ENCODE data around the gene AFDN. TPM values are rescaled to one million over a fixed set of nuclear protein-coding genes. Genes with fewer than 3 reads are reported as not detected.
A peak's percentile ranks its signal among the peaks of the same experiment; 100 is the strongest.

The AFDN gene
- total RNA-seq, 1 donor from 2014 or later, result 102 TPM

DNA sequence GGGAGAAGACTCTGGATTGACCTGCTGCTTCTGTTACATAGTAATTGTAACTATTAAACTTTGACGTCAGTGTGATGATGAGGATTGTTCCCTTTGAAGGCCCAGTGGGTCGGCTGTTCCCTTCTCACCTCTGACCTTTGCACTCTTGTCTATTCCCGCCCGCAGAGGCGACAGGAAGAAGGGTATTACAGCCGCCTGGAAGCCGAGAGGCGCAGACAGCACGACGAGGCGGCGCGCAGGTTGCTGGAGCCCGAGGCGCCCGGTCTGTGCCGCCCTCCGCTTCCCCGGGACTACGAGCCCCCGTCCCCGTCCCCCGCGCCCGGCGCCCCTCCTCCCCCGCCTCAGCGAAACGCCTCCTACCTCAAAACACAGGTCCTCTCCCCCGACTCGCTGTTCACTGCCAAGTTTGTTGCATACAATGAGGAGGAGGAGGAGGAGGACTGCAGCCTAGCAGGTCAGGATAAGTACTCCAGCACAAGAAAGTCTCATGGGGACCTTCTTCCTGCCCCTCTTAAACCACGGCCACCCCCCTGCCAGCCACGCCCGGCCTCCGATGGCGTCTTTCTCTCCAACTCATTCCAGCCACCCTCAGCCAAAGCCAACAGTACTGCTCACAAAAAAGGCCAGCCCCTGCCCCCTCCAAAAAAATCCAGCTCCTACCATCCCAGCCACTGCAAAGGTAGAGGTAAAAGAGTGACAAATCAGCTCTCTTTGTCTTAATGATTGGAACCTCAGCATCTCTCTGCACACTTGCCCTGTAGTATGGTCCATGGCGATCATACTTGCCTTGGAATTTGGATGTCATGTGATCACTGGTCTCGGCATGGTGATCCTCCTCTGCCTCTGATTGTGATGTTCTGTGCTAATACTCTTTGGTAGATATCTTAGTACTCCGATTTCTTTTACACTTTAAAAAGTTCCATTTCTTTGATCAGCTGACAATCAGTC, 139.2 kb downstream of the AFDN start:
- no peak for DNase-seq (ENCODE audit: low spot score in 2 of 2)
- intact Hi-C loops (cut with DNase I), result no loop called here
- no peaks in the 10 kb centered on the region for H3K9me3 ChIP-seq
- no peaks in the 10 kb centered on the region for H3K27me3 ChIP-seq
- no peak overlapping the region for H3K4me3 ChIP-seq
- no peaks in the 10 kb centered on the region for H3K4me1 ChIP-seq
- peaks cover 33 to 70% of the 10 kb centered on the region in 2 donors for H3K36me3 ChIP-seq
- TF ChIP-seq, protein P1, sequence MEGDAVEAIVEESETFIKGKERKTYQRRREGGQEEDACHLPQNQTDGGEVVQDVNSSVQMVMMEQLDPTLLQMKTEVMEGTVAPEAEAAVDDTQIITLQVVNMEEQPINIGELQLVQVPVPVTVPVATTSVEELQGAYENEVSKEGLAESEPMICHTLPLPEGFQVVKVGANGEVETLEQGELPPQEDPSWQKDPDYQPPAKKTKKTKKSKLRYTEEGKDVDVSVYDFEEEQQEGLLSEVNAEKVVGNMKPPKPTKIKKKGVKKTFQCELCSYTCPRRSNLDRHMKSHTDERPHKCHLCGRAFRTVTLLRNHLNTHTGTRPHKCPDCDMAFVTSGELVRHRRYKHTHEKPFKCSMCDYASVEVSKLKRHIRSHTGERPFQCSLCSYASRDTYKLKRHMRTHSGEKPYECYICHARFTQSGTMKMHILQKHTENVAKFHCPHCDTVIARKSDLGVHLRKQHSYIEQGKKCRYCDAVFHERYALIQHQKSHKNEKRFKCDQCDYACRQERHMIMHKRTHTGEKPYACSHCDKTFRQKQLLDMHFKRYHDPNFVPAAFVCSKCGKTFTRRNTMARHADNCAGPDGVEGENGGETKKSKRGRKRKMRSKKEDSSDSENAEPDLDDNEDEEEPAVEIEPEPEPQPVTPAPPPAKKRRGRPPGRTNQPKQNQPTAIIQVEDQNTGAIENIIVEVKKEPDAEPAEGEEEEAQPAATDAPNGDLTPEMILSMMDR (IDR thresholded peaks at IDR 0.05), result no peak
- no peak overlapping the region for H3K27ac ChIP-seq

DNA sequence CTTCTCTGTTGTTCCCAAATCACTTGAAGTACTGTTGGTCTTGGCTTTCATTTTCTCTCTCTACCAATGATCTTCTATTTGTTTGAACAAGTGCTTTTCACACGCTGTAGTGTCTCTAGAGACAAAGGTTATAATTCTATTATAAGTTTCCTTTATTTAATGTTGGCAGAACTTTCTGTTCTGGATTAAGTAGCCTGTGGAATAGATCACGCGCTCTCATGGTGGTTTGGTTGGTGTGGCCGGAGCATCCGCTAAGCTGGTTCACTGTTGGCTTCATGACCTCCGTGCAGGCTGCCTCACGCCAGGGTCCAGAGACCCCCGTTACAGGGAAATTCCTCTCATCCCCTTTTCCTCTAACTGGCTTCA, 139.8 kb downstream of the AFDN start:
- H3K36me3 ChIP-seq, result peaks cover 33 to 72% of the 10 kb centered on the region in 2 donors
- H3K27me3 ChIP-seq, result no peaks in the 10 kb centered on the region
- intact Hi-C loops (cut with DNase I), result no loop called here
- H3K4me3 ChIP-seq, result no peak overlapping the region
- TF ChIP-seq, protein P1 (IDR thresholded peaks at IDR 0.05), result no peak
- H3K27ac ChIP-seq, result no peak overlapping the region
- no peaks in the 10 kb centered on the region for H3K9me3 ChIP-seq
- no peak for DNase-seq (ENCODE audit: low spot score in 2 of 2)
- no peaks in the 10 kb centered on the region for H3K4me1 ChIP-seq

DNA sequence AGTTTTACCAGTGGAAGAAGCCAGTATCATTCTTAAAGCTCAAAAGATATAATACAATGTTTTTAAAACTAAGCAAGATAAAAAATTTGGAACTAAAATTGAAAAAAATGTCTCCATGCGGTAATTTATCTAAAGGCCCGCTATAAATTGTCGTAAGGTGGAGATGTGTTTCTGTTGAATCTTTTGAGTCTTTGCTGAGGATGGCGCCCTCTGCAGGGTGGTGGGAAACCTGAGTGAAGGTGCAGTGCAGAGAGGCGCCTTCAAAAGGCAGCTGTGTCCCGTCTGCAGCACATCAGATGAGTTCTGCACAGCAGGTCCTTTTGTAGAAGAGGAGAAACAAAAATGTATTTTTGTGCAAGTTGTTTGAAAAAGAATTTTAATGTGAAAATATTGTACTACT, 141.4 kb downstream of the AFDN start:
- DNase-seq (ENCODE audit: low spot score in 2 of 2), result no peak
- peaks cover 24 to 63% of the 10 kb centered on the region in 2 donors for H3K36me3 ChIP-seq

DNA sequence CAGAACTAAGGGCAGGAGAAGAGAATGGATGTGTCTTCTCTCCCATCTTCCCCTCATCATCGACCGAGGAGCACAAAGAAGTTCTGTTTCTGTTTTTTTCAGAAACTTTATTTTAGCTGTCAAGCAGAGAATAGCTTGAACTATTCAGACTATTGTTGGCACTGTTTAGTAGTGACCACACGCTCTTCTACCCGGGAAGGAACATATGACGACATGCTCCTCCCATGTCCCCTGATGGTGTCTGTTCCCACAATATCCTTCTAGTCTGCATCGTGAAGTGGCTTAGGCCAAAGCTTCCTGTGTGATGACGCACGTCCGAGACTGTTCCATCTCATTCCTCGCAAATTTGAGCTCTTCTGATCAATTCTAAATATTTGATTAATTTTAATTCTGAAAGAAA, 143.5 kb downstream of the AFDN start:
- Histone ChIP-seq H3K4me3 (no peak overlapping the region), H3K27me3 (no peaks in the 10 kb centered on the region), H3K4me1 (no peaks in the 10 kb centered on the region), H3K9me3 (no peaks in the 10 kb centered on the region), H3K27ac (no peak overlapping the region), H3K36me3 (peaks cover 21 to 50% of the 10 kb centered on the region in 2 donors)
- intact Hi-C loops (cut with DNase I), result no loop called here
- TF ChIP-seq, protein P1 (IDR thresholded peaks at IDR 0.05), result no peak
- no peak for DNase-seq (ENCODE audit: low spot score in 2 of 2)

More for the DNA sequence above, 141.4 kb downstream of the AFDN start:
- Histone ChIP-seq H3K27ac (no peak overlapping the region), H3K9me3 (no peaks in the 10 kb centered on the region), H3K27me3 (no peaks in the 10 kb centered on the region), H3K4me1 (no peaks in the 10 kb centered on the region), H3K4me3 (no peak overlapping the region)
- TF ChIP-seq, protein P1 (IDR thresholded peaks at IDR 0.05), result peak in 2 of 3 experiments; percentile 17 to 18
- intact Hi-C loops (cut with DNase I), result no loop called here

DNA sequence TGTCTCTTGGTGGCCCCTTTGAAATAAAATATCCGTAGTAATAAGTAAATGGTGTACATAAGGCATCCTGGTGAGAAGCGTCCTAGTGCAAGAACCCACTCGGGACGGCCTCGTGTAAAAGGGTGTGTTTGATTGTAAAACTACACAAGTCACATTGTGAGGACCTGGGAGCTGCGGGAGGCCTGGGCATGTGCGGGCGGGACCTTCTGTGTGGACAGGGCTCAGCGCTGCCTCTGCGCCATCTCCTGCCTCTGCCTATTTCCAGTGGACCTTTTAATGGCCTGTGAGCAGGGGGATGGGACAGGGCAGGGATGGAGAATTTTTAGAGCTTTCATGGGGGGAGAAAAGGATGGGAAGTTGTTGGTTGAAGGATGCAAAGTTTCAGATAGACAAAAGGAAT, 145.5 kb downstream of the AFDN start:
- peaks cover 11 to 32% of the 10 kb centered on the region in 2 donors for H3K36me3 ChIP-seq
- no peak for DNase-seq (ENCODE audit: low spot score in 2 of 2)
- intact Hi-C loops (cut with DNase I), result no loop called here
- H3K9me3 ChIP-seq, result no peaks in the 10 kb centered on the region
- H3K4me1 ChIP-seq, result no peaks in the 10 kb centered on the region
- no peaks in the 10 kb centered on the region for H3K27me3 ChIP-seq
- H3K27ac ChIP-seq, result no peak overlapping the region
- TF ChIP-seq, protein P1 (IDR thresholded peaks at IDR 0.05), result no peak
- no peak overlapping the region for H3K4me3 ChIP-seq

Measured in ascending aorta (tissue), 2 donors.